SK-N-SH treated with all-trans-retinoic acid at 6 μM for 48 hours (cell line): ENCODE results near the gene ZMAT3.

Experiments used
- ATAC-seq: fragments of 200-7000 bp; cut with Tn5 transposase; 3 replicates; pipeline ENCODE4 v1.9.1; 2020; ENCODE audit warnings: mild to moderate bottlenecking, moderate library complexity
- ARNTL ChIP-seq: fragments of 450-650 bp; formaldehyde crosslinking; IDR thresholded peaks from 2 replicates; pipeline ENCODE4 v1.5.0; 2020; ENCODE audit warnings: low read depth, mild to moderate bottlenecking, moderate library complexity, borderline replicate concordance
- BACH2 ChIP-seq: fragments of 250-450 bp; sonication (Bioruptor Pico); IDR thresholded peaks from 2 replicates; pipeline ENCODE4 v1.9.0; 2021; ENCODE audit warnings: mild to moderate bottlenecking, borderline replicate concordance
- CREB5 ChIP-seq: fragments of 250-450 bp; sonication (Bioruptor Pico); IDR thresholded peaks from 2 replicates; pipeline ENCODE4 v1.5.1; 2020; ENCODE audit warnings: low read depth, mild to moderate bottlenecking, moderate library complexity
- CSRNP3 ChIP-seq: fragments of 250-450 bp; sonication (Bioruptor Pico); IDR thresholded peaks from 2 replicates; pipeline ENCODE4 v1.5.1; 2021; ENCODE audit warnings: mild to moderate bottlenecking, moderate library complexity
- ESRRG ChIP-seq: fragments of 250-450 bp; sonication (Bioruptor Pico); IDR thresholded peaks from 2 replicates; pipeline ENCODE4 v1.6.1; 2021; ENCODE audit warnings: mild to moderate bottlenecking
- GLIS3 ChIP-seq: fragments of 250-450 bp; sonication (Bioruptor Pico); IDR thresholded peaks from 2 replicates; pipeline ENCODE4 v1.5.0; 2020; ENCODE audit warnings: mild to moderate bottlenecking, moderate library complexity
- ISL1 ChIP-seq: fragments of 250-450 bp; sonication (Bioruptor Pico); IDR thresholded peaks from 2 replicates; pipeline ENCODE4 v2.1.2; 2022; ENCODE audit warnings: mild to moderate bottlenecking, moderate library complexity
- OSR1 ChIP-seq: fragments of 250-450 bp; sonication (Bioruptor Pico); IDR thresholded peaks from 2 replicates; pipeline ENCODE4 v1.8.0; 2022; ENCODE audit warnings: moderate library complexity, mild to moderate bottlenecking, inconsistent platforms
- PATZ1 ChIP-seq: fragments of 250-450 bp; sonication (Bioruptor Pico); IDR thresholded peaks from 2 replicates; pipeline ENCODE4 v1.8.0; 2020; ENCODE audit warnings: mild to moderate bottlenecking, moderate library complexity, borderline replicate concordance
- POU6F1 ChIP-seq: fragments of 250-450 bp; sonication (Bioruptor Pico); IDR thresholded peaks from 2 replicates; pipeline ENCODE4 v1.8.0; 2021; ENCODE audit warnings: low read depth, mild to moderate bottlenecking, moderate library complexity, borderline replicate concordance
- RARB ChIP-seq: fragments of 250-450 bp; sonication (Bioruptor Pico); IDR thresholded peaks from 2 replicates; pipeline ENCODE4 v1.8.0; 2021; ENCODE audit warnings: mild to moderate bottlenecking, moderate library complexity
- SNAI2 ChIP-seq: fragments of 250-450 bp; sonication (Bioruptor Pico); IDR thresholded peaks from 2 replicates; pipeline ENCODE4 v1.5.0; 2020; ENCODE audit warnings: mild to moderate bottlenecking, moderate library complexity
- TCF4 ChIP-seq: fragments of 250-450 bp; sonication (Bioruptor Pico); IDR thresholded peaks from 2 replicates; pipeline ENCODE4 v1.8.0; 2021; ENCODE audit warnings: mild to moderate bottlenecking, moderate library complexity, borderline replicate concordance
- TOX ChIP-seq: fragments of 250-450 bp; sonication (Bioruptor Pico); IDR thresholded peaks from 2 replicates; pipeline ENCODE4 v1.8.0; 2021; ENCODE audit warnings: mild to moderate bottlenecking, moderate library complexity, borderline replicate concordance
- TSHZ2 ChIP-seq: fragments of 250-450 bp; sonication (Bioruptor Pico); IDR thresholded peaks from 2 replicates; pipeline ENCODE4 v1.5.0; 2020; ENCODE audit warnings: mild to moderate bottlenecking, moderate library complexity
- ZC3H10 ChIP-seq: fragments of 250-450 bp; sonication (Bioruptor Pico); IDR thresholded peaks from 2 replicates; pipeline ENCODE4 v1.5.1; 2021; ENCODE audit warnings: mild to moderate bottlenecking, moderate library complexity
- ZFP3 ChIP-seq: fragments of 250-450 bp; sonication (Bioruptor Pico); IDR thresholded peaks from 2 replicates; pipeline ENCODE4 v1.5.0; 2020; ENCODE audit warnings: mild to moderate bottlenecking, moderate library complexity
- ZFP30 ChIP-seq: fragments of 450-650 bp; formaldehyde crosslinking; IDR thresholded peaks from 2 replicates; pipeline ENCODE4 v1.5.0; 2022; ENCODE audit warnings: mild to moderate bottlenecking, moderate library complexity
- ZNF565 ChIP-seq: fragments of 450-650 bp; formaldehyde crosslinking; conservative IDR thresholded peaks from 2 replicates; pipeline ENCODE4 v1.5.0; 2020; ENCODE audit warnings: low read depth, mild to moderate bottlenecking, moderate library complexity
- ZNF70 ChIP-seq: fragments of 450-650 bp; formaldehyde crosslinking; IDR thresholded peaks from 2 replicates; pipeline ENCODE4 v1.5.0; 2020; ENCODE audit warnings: mild to moderate bottlenecking, moderate library complexity

The ZMAT3 gene

GRCh38 chr3:179098388-179099077, 26.9 kb upstream of the ZMAT3 start (continued):
- TF ChIP-seq TSHZ2 (CRISPR knock-in tag) (no peak), ZFP30 (CRISPR knock-in tag) (no peak)

- no peak for TF ChIP-seq SNAI2 (CRISPR knock-in tag)
- TF ChIP-seq GLIS3 (CRISPR knock-in tag), result no peak
- TF ChIP-seq TCF4, result no peak
- TF ChIP-seq BACH2, result no peak
- TF ChIP-seq CSRNP3 (CRISPR knock-in tag), result no peak
- no peak for TF ChIP-seq RARB
- no peak for TF ChIP-seq ZNF70
- no peak for TF ChIP-seq ZFP3 (CRISPR knock-in tag)
- no peak for ATAC-seq
These were observed 22.2 kb upstream of the ZMAT3 start for GRCh38 chr3:179093807-179094206.

- TF ChIP-seq OSR1 (CRISPR knock-in tag) (no peak), TOX (CRISPR knock-in tag) (peak; percentile 24; the same call in 1 of the 2 replicates), CREB5 (no peak), ISL1 (CRISPR knock-in tag) (0 out of 2 replicates have a peak, but pooled peaks have one; percentile 19), POU6F1 (CRISPR knock-in tag) (no peak), RARB (no peak)
- ATAC-seq, result peak; percentile 86
These were observed 19.5 kb upstream of the ZMAT3 start for GRCh38 chr3:179091113-179091512.

- no peak for ATAC-seq
- TF ChIP-seq RARB (no peak), OSR1 (CRISPR knock-in tag) (no peak), PATZ1 (CRISPR knock-in tag) (no peak), ESRRG (CRISPR knock-in tag) (no peak), CSRNP3 (CRISPR knock-in tag) (no peak), TCF4 (no peak), SNAI2 (CRISPR knock-in tag) (no peak), TSHZ2 (CRISPR knock-in tag) (no peak), ZC3H10 (CRISPR knock-in tag) (no peak), ZNF70 (no peak), TOX (CRISPR knock-in tag) (no peak), POU6F1 (CRISPR knock-in tag) (no peak), ARNTL (no peak), GLIS3 (CRISPR knock-in tag) (no peak), ZNF565 (no peak)
These were observed 16.7 kb upstream of the ZMAT3 start for GRCh38 chr3:179088306-179088705.
